RPMI7951 (cell line): ENCODE data around the gene GSTP1. TPM values are rescaled to one million over a fixed set of nuclear protein-coding genes. Genes with fewer than 3 reads are reported as not detected.
"Not testable (repeated sequence)": the region's sequence is repeated elsewhere in the genome, so short reads cannot be mapped to it uniquely, and the experiment has no call there.

Source experiments
- DNase-seq: peaks from one replicate; pipeline ENCODE4 v3.0.0-alpha.2; 2012; ENCODE audit warnings: low read depth
- total RNA-seq: library from RNA; depleted of rRNA; stranded (reverse); fragments of >200 nt; shearing (Covaris generic); gene quantifications from 2 replicates; pipeline ENCODE4 v1.2.3, GENCODE V29; 2014

GSTP1 gene
- total RNA-seq, 1 experiment from 2014 or later = 1,090 TPM

DNA sequence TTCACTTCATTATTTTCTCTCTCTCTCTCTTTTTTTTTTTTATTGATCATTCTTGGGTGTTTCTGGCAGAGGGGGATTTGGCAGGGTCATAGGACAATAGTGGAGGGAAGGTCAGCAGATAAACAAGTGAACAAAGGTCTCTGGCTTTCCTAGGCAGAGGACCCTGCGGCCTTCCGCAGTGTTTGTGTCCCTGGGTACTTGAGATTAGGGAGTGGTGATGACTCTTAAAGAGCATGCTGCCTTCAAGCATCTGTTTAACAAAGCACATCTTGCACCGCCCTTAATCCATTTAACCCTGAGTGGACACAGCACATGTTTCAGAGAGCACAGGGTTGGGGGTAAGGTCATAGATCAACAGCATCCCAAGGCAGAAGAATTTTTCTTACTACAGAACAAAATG is 13.8 kb downstream of the GSTP1 start:
- DNase-seq = not testable (repeated sequence)

DNA sequence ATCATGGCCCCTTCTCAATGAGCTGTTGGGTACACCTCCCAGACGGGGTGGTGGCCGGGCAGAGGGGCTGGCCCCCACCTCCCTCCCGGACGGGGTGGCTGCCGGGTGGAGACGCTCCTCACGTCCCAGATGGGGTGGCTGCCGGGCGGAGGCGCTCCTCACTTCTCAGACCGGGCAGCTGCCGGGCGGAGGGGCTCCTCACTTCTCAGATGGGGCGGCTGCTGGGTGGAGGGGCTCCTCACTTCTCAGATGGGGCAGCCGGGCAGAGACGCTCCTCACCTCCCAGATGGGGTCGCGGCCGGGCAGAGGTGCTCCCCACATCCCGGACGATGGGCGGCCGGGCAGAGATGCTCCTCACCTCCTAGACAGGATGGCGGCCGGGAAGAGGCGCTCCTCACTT is 14.4 kb downstream of the GSTP1 start:
- not testable (repeated sequence) for DNase-seq

DNA sequence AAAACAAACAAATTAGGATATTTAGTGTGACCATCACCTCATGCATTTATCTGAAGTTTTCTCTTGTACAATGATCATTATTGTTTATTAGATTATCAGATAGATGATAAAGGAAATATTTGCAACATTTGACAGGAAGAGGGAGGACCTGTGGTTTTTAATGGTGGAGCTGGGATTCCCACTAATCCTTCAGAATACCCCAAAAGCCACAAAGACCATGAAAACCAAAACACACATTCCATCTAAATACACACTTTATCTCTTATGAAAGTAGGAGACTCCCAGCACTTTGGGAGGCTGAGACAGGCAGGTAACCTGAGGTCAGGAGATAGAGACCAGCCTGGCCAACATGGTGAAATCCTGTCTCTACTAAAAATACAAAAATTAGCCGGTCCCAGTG is 15.5 kb downstream of the GSTP1 start:
- DNase-seq = no peak

DNA sequence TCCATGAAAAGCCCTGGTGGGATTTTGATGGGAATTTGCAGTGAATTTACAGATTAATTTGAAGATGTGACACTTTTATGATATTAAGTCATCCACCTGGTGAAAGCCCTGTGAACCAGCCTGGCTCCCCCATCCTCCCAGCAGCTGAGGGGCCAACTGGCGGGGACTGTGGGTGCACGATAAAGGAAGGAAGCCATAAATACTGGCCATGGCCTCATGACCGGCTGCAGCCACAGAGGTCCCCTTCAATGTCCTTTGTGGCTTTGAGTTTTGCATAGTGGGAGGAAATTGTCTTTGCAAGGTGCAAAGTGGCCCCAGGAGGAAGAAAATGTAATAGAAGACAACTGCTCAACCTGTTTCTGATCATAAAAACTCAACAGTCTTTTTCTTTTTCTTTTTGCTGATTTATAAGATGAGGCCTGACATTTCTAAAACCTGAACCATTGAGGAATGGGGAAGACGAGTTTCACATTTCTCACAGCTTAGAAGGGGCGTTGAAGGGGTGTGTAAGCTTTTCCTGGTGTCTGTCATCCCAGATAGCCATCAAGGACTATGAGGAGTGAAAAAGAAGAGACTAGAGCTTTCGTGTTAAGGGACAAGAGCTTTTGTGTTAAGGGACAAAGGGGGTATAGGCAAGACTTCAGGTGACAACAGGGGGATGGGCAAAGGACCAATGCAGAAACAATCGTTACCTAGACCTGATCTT is 16.9 kb downstream of the GSTP1 start:
- DNase-seq = no peak

DNA sequence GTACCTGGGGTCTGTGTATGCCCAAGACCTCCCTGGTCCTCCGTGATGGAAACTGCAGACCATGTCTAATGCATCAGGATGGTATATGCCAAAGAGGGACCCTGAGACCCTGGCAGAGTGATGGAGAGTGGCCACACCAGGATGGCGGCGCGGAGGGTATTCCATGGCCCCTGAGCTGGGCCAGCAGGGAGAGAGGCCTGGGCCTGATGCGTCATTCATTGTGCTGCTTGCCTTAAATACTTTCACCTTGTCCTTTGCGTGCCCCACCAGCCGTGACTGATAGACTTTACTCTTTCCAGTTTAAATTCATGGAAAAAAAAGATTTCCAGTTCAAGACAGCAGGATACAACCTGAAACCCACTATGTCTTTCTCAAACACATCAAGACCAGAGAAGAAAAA is 17.5 kb downstream of the GSTP1 start:
- DNase-seq = no peak

DNA sequence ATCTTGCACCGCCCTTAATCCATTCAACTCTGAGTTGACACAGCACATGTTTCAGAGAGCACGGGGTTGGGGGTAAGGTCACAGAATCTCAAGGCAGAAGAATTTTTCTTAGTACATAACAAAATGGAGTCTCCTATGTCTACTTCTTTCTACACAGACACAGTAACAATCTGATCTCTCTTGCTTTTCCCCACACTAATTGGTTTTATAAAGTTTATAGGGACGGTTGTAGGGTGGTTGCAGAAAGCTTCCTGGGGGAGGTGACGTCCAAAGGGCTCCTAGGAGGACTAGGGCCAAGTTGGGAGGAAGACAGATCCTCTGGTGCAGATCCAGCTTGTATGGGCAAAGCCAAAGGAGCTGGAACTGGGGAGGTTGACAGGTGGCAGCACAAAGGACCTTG is 20.5 kb downstream of the GSTP1 start:
- DNase-seq = not testable (repeated sequence)

DNA sequence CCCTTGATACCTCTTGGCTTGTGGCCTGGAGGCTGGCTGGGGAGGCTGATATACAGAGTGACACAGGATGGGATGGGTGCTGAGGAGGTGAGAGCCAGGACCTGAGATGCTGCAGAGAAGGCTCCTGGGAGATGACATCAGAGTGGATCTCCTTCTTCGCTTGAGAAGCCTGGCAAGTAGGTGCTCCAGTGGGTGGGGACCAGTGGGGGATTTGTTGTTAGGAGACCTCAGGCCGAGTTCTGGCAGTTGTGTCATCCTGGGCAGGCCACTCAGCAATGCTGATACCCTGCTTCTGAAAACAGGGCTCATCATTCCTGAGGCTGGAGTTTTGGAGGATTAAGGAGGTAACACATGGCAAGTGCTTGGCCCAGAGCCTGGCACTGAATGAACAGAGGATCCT is 21.2 kb downstream of the GSTP1 start:
- DNase-seq = no peak

DNA sequence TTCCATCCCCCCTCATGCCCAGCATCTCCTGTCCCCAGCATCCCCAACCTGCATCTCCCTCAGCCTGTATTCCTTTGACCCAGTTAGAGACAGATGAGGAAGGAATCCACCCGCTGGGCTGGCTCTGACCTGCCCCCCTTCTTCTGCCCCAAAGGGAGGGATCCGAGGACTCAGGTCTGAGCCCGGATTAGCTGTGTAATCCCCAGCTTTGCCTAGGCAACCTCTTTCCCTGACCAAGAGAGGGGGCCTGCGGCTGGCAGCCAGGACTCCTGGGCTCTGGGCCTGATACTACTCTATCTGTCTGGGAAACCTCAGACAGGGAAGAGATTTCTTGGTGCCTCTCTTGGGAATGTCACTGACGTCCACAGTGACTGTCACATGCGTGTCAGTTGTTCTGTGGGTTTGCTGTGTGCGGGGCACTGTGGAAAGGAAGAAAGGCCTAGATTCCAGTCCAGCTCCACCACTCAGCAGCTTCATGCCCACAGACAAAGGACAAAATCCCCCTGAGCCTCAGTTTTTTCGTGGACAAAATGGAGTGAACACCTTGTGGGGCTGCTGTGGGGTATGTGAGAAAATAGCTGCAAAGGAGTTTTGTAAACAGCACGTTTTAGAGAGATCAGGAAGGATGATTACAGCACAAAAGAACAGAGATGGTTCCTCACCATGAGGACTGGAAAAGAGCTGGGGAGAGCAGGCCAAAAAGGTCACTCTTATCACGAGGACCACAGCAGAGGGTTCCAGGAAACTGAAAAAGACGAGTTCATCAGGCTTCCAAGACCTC is 21.8 kb downstream of the GSTP1 start:
- DNase-seq = no peak

DNA sequence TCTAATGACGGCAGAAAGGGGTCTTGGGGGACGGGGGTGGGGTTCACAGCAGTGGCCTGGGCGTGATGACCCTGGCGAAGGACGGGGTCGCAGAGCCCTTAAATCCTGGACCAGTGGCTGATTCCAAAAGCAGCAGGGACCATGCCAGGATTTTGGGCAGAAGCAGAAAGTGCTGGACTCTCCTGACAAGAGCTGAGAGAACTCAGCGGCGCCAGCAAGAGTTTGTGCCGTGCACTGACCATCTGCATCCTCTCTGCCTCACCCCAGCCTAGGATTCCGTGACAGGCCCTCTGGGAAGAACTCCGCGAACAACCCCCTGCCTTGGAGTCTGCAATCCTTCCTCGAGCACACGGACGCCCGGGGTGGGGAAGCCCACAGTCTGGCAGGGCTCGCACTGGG is 22.5 kb downstream of the GSTP1 start:
- peak; percentile 33 for DNase-seq

DNA sequence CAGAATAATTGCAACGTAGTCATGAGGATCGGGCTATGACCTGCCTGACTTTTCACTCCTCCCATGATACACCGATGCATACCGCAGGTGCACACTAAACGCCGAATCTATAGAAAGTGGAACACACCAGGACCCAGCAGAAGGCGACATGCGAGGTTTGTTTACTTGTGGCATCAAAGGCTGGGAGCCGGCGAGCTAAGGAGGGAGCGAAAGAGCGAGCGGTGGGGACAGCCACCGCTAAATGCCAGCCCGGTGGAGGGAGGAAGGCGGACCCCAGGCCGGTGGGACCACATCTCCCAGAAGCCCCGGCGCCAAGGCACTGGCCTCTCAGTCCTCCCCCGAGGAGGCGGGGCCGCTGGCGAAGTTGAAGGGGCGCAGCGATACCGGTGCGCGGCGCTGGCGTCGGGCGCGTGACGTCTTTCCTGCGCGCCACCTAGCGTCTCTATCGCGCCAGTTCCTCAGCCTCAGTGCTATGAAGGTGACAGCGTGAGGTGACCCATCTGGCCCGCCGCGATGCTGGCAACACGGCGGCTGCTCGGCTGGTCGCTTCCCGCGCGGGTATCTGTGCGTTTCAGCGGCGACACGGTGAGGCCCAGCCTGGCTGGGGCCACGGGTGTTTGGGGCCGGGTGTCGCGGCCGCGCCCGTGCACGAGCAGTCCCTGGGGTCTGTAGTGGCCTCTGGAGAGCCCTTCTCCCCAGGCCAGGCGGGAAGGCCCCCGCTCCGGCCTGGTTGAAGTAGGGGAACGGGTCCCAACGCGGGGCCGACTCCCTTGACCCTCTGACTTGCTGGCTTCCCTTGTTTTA is 23.1 kb downstream of the GSTP1 start, which contains the start of gene NDUFV1:
Gene NDUFV1, plus strand, starts transcription at position 445 of the 804 bp plus-strand sequence. Its CDS starts 69 bp downstream, at position 514.
- DNase-seq = peak; percentile 90

DNA sequence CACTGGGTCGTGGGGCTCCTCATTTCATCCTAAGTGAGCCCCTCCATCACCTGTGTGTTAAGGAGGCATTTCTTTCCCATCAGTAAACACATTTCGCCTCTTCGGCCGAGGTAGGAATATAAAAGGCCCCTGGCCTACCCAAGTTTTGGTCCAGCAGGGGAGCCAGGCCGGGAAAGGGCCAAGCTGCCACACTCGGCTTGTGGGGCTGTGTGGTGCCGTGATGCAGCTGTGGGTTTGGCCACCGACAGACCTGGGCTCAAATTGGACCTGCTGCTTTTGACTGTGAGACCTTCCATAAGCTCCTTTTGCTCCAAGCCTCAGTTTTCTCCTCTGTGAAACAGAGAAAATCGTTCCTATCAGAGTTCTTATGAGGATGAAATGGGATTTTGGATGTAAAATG is 23.9 kb downstream of the GSTP1 start:
- no peak for DNase-seq

DNA sequence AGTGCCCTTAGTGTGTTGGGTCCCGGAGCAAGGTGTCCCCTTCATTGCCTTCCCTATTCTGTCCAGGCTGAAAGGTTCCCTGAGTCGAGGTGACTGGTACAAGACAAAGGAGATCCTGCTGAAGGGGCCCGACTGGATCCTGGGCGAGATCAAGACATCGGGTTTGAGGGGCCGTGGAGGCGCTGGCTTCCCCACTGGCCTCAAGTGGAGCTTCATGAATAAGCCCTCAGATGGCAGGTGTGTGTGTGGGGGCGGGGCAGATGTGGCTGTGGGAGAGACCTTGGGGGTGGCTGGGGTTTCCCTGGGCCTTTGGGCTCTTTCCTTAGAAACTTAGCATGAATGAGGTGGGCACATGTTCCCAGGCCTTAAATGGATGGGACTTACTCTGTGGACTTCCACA is 24.9 kb downstream of the GSTP1 start:
- no peak for DNase-seq

DNA sequence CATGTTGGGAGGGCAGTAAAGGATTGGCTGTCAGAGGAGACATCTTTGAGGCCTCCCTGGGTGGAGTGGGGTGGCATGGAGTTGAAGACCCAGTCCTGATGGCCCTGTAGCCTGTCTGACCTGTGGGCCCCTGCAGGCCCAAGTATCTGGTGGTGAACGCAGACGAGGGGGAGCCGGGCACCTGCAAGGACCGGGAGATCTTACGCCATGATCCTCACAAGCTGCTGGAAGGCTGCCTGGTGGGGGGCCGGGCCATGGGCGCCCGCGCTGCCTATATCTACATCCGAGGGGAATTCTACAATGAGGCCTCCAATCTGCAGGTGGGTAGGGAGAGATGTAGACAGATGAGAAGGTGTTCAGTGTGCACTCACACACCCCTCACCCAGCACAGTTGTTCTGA is 25.7 kb downstream of the GSTP1 start:
- no peak for DNase-seq

DNA sequence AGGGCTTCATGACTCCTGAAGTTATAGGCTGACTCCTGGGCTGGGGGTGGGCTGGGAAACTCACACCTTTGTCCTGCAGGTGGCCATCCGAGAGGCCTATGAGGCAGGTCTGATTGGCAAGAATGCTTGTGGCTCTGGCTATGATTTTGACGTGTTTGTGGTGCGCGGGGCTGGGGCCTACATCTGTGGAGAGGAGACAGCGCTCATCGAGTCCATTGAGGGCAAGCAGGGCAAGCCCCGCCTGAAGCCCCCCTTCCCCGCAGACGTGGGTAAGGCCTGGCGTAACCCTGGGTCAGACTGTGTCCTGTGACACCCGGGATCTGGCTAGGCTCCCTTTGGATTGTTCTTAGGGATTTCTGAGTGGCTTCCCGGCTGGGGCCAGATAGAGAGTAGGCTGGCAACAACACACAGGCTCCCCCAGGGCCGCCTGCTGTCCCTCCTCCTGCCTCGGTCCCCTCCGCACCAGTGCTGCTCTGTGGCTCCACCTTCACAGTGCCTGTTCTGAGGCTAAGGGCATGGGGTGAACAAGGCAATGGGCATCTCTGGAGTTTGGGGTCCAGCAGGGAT is 26.8 kb downstream of the GSTP1 start:
- DNase-seq = no peak

DNA sequence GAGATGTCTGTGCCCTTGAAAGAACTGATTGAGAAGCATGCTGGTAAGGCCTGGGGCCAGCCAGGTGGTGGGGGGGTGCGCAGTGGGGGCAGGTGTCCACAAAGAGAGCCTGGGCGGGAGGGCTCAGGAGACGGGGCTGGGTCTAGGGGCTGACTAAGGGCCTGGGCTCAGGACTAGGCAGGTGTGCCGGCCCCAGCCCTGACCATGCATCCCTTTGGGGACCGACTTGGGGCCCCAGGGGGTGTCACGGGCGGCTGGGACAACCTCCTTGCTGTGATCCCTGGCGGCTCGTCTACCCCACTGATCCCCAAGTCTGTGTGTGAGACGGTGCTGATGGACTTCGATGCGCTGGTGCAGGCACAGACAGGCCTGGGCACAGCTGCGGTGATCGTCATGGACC is 27.6 kb downstream of the GSTP1 start:
- no peak for DNase-seq

DNA sequence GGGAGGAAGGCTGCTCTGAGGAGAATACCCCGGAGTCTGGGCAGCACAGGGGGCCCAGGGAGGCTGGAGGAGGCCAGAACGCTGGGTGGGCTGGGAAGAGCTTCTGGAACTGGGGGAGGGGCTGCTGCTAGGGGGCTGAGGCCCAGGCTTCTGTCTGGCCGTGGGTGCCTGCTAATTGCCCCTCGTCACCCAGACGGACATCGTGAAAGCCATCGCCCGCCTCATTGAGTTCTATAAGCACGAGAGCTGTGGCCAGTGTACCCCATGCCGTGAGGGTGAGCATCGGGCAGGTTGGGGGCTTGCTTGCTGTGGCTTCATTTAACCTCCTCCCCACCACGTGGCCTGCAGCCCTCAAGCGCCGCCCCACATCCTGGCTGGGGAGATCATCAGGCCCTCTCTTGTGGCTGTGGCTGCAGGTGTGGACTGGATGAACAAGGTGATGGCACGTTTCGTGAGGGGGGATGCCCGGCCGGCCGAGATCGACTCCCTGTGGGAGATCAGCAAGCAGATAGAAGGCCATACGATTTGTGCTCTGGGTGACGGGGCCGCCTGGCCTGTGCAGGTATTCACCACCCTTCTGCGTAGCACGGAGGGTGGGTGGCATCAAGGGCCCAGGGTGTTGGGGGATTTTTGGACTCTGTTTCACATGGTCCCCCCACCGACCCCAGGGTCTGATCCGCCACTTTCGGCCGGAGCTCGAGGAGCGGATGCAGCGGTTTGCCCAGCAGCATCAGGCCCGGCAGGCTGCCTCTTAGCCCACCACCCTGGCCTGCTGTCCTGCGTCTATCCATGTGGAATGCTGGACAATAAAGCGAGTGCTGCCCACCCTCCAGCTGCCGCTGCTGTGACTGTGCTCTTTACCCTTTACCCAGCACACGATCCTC is 28.3 kb downstream of the GSTP1 start:
- DNase-seq = no peak

DNA sequence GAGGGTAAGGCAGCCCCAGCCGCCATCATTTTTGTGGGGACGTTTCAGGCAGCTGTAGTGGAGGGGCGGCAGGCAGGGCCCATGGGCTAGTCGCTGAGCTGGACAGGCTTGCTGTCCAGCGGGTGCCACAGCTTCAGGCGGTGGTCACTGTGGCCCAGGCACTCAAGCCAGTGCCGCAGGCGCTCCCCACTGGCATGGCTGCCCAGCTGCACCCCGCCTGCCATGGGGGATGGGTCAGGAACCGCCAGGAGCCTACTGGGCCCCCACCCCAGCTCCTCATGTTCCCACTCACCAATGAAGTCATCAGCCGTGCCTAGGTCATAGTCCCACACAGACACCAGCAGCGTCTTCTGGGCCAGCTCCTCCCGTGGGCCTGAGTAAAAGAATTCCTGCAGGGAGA is 29.1 kb downstream of the GSTP1 start:
- no peak for DNase-seq

DNA sequence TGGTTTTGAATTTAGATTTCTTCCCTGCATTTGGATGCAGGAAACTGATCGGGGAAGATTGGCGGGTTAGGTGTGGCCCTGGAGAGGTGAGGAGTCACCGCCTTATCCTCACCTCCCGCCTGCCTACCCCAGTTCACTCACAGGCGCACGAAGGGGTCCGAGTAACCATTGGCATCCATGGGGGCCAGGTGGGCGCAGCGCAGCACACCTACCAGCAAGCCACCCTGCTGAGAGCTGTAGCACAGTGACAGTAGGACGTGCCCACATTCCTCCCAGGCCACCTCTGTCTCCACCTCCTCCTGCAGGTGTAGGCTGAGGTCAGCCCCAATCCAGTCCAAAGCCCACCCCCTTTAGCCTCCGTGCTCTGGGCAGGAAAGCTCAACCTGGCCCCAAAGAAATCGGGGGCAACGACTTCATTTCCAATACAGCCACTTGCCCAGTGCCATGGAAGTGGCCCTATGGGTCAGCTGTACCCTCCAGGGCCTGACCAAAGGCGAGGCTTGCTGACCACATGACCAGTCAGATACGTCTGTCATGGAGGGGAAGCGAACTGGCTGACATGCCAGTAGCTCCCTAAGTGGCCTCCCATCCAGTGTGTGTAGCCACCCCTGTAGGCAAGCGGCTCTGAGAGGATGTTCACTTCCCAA is 29.8 kb downstream of the GSTP1 start:
- no peak for DNase-seq

DNA sequence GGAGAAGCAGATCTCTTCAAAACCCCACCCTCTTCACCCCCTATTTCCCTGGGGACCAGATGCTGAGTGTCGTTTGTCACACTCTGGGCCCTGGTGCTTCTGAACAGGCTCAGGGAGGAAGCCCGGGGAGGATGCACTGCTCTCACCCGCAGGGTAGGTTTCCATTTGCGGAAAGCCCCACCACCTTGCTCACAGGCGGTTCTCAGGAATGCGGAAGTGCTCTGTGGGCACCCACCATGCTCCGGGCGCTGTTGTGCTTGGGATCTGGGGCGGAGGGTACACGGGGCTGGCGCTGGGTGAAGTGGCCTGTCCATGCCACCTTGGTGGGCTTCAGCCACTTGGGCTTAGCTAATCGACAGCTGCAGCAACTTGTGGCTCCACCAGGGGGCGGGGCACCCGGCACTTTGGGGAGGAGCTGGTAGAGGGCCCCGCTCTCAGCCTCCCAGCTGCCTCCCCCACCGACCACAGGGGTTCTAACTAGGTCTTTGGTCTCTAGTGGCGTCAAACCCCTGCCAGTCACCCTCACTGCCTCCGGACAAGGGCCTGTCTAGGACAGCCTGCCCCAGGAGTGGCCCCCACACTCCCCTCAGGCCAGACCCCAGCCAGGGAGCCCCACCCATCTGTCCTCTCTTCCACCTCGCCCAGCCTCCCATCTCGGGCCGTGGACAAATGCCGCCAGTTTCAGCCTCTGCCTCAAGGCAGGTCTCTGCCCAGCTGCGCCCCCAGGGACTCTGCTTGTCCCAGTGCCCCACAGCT is 30.5 kb downstream of the GSTP1 start:
- peak; percentile 72 for DNase-seq
